Subcutaneous adipose tissue (tissue), 4 donors: ENCODE data around the gene COL6A1. TPM values are rescaled to one million over a fixed set of nuclear protein-coding genes. Genes with fewer than 3 reads are reported as not detected.

Experiments used
- total RNA-seq, 4 donors: library from RNA; depleted of rRNA; stranded (reverse); fragments of >200 nt; gene quantifications; one replicate each; pipeline ENCODE4 v1.1.0, GENCODE V29; 2016
- TF ChIP-seq, protein P1 (sequence below): fragments of 450-650 bp; IDR thresholded peaks from one replicate; pipeline ENCODE4 v1.5.1; 2016; ENCODE audit warnings: low read depth, mild to moderate bottlenecking, control low read depth, antibody characterized with exemption, moderate library complexity

Gene COL6A1
- total RNA-seq, 4 donors from 2014 or later: 199 to 567 (median 554) TPM

GRCh38 chr21:46006547-46007491, 25.2 kb downstream of the COL6A1 start:
- TF ChIP-seq, protein P1, sequence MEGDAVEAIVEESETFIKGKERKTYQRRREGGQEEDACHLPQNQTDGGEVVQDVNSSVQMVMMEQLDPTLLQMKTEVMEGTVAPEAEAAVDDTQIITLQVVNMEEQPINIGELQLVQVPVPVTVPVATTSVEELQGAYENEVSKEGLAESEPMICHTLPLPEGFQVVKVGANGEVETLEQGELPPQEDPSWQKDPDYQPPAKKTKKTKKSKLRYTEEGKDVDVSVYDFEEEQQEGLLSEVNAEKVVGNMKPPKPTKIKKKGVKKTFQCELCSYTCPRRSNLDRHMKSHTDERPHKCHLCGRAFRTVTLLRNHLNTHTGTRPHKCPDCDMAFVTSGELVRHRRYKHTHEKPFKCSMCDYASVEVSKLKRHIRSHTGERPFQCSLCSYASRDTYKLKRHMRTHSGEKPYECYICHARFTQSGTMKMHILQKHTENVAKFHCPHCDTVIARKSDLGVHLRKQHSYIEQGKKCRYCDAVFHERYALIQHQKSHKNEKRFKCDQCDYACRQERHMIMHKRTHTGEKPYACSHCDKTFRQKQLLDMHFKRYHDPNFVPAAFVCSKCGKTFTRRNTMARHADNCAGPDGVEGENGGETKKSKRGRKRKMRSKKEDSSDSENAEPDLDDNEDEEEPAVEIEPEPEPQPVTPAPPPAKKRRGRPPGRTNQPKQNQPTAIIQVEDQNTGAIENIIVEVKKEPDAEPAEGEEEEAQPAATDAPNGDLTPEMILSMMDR: no peak

GRCh38 chr21:46007492-46007868, 25.9 kb downstream of the COL6A1 start:
- TF ChIP-seq, protein P1: no peak

GRCh38 chr21:46008893-46009621, 27.5 kb downstream of the COL6A1 start:
- TF ChIP-seq, protein P1: no peak

- TF ChIP-seq, protein P1: no peak
Observed at GRCh38 chr21:46009951-46010705, 28.6 kb downstream of the COL6A1 start.

DNA sequence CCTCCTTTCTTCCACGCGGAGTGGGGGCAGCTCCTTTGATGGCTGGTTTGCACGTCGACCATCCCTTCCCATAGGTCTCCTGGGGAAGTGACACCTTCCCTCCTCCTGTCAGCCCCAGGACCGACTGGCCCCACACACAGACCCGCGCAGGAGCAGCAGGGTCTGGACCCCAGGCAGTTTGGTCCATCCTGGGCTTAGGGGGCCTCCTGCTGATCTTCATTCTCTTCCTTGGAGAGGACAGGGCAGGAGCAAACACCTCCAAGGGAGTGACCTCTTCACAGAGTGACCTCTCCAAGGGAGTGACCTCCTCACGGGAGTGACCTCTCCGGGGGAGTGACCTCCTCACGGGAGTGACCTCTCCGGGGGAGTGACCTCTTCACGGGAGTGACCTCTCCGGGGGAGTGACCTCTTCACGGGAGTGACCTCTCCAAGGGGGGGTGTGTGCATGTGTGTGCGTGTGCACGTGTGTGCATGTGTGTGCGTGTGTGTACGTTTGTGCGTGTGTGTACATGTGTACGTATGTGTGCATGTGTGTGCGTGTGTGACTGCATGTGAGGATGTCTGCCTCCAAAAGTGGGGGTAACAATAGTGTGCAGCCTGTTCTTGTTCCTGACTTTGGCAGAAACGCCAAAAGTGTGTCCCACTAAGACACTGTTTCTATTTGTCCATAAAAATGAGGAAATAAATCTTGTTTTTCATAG, 29.8 kb downstream of the COL6A1 start:
- TF ChIP-seq, protein P1: no peak

- TF ChIP-seq, protein P1: no peak
Observed at GRCh38 chr21:46012154-46012553, 30.6 kb downstream of the COL6A1 start.
